Activated CD8-positive, alpha-beta T cell treated with anti-CD3 and anti-CD28 coated beads, Interleukin-2, amount 10 ng/mL, durations not matched to agents 7 days and 5 days (primary cell): ENCODE measurements around the gene TUBB4A. TPM values are rescaled to one million over a fixed set of nuclear protein-coding genes. Genes with fewer than 3 reads are reported as not detected.

Experiments used
- ATAC-seq: fragments of 150-1000 bp; cut with Tn5 transposase; one replicate; pipeline ENCODE4 v1.10.0; 2021; ENCODE audit warnings: moderate library complexity
- CTCF ChIA-PET: fragments of 350-600 bp; sonication (Branson Sonifier 250); formaldehyde crosslinking; loops from one replicate; lab custom pipeline; 2021; ENCODE audit warnings: antibody characterized with exemption; lab: Charles Lee
- POLR2A ChIA-PET: fragments of 350-600 bp; sonication (Branson Sonifier 250); formaldehyde crosslinking; loops from one replicate; lab custom pipeline; 2021; ENCODE audit warnings: antibody characterized with exemption; lab: Charles Lee
- DNase-seq: peaks from one replicate; pipeline ENCODE4 v3.0.0-alpha.2; 2020
- H3K27ac Mint-ChIP-seq: one replicate; pipeline ENCODE4 v1.8.0; 2021; ENCODE audit warnings: mild to moderate bottlenecking, mixed read lengths
- H3K27me3 Mint-ChIP-seq: one replicate; pipeline ENCODE4 v1.8.0; 2021; ENCODE audit warnings: low read depth, mixed read lengths
- H3K36me3 Mint-ChIP-seq: one replicate; pipeline ENCODE4 v1.8.0; 2021; ENCODE audit warnings: low read depth, mixed read lengths
- H3K4me1 Mint-ChIP-seq: one replicate; pipeline ENCODE4 v1.8.0; 2021; ENCODE audit warnings: low read depth, mixed read lengths
- H3K4me3 Mint-ChIP-seq: one replicate; pipeline ENCODE4 v1.8.0; 2021; ENCODE audit warnings: mild to moderate bottlenecking, mixed read lengths
- H3K9me3 Mint-ChIP-seq: one replicate; pipeline ENCODE4 v1.8.0; 2022; ENCODE audit warnings: mixed read lengths; ENCODE audit not compliant: insufficient read depth
- total RNA-seq, 2 experiments: library from RNA; stranded (reverse); gene quantifications; one replicate each; pipeline ENCODE4 v1.2.3, GENCODE V29; 2021

Gene TUBB4A
- total RNA-seq, 2 experiments from 2014 or later: 6.6 to 6.9 TPM

DNA sequence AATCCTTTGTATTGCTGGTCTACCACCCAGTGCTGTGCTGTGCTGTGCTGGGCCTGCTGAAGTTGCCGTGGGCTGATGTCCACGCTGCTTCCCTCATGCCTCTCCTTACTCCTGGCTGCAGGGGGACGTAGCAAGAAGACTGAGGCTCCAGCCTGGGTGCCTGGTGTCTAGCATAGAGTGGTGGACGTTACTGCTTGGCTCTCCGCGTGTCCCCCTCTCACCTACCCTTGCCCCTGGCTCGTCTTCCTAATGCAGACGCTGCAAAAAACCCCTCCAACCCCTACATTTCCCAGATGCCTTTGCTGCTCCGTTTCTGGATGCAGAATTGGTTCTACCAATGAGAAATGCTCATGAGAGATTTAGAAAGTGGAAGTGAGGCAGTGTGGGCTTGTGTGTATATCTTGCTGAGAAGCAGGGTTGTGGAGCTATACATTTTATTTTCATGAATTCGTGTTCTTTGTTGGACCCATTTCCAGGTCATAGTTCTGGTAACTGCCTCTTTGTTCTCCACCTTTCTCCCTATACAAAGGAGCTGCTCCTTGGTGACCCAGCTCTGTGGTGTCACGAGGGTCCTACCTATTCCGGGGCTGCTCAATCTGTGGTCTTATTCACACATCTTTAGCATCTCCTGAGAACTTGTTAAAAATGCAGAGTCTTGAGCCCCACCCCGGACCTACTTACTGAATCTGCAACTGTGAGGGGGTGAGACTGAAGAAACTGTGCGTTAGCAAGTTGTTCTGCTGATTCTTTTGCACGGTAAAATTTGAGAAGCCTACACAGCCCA, 12.6 kb downstream of the TUBB4A start:
- peaks cover 12% of the 10 kb centered on the region for H3K4me1 Mint-ChIP-seq
- DNase-seq: no peak
- ChIA-PET CTCF (interaction anchor here (1.0 to 1.4 kb wide), 3 partner anchors 8 to 16 kb away, joined by 3 to 4 read pairs (median 3); partner anchors contain the start of gene DENND1C), POLR2A (interaction anchor here (1.4 kb wide), 1 partner anchor 8 kb away, joined by 10 read pairs; the partner anchor contains the start of gene DENND1C)
- peak; percentile 86 for ATAC-seq
- peak overlapping the region; percentile 73 for H3K27ac Mint-ChIP-seq
- H3K9me3 Mint-ChIP-seq: peaks cover 4% of the 10 kb centered on the region
- H3K36me3 Mint-ChIP-seq: no peaks in the 10 kb centered on the region
- no peaks in the 10 kb centered on the region for H3K27me3 Mint-ChIP-seq
- peak overlapping the region; percentile 63 for H3K4me3 Mint-ChIP-seq

DNA sequence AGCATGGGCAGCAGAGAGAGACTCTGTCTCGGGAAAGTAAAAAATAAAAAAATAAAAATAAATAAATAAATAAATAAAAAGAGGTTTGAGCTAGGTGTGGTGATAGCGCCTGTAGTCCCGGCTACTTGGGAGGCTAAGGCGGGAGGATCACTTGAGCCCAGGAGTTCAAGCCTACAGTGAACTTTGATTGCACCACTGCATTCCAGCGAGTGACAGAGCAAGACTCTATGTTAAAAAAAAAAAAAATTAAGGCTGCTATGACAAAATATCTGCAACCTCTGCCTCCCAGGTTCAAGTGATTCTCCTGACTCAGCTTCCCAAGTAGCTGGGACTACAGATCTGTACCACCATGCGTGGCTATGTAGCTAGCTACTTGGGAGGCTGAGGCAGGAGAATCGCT, 17.3 kb downstream of the TUBB4A start:
- Mint-ChIP-seq H3K4me1 (peaks cover 39% of the 10 kb centered on the region), H3K27ac (no peak overlapping the region), H3K4me3 (no peak overlapping the region), H3K36me3 (peaks cover 4% of the 10 kb centered on the region), H3K27me3 (no peaks in the 10 kb centered on the region), H3K9me3 (no peaks in the 10 kb centered on the region)
- no peak for ATAC-seq
- no peak for DNase-seq
- ChIA-PET CTCF (interaction anchor here (1.2 kb wide), 1 partner anchor 16 kb away, joined by 3 read pairs; no protein-coding TSS in a partner anchor), POLR2A (no interaction called here)

DNA sequence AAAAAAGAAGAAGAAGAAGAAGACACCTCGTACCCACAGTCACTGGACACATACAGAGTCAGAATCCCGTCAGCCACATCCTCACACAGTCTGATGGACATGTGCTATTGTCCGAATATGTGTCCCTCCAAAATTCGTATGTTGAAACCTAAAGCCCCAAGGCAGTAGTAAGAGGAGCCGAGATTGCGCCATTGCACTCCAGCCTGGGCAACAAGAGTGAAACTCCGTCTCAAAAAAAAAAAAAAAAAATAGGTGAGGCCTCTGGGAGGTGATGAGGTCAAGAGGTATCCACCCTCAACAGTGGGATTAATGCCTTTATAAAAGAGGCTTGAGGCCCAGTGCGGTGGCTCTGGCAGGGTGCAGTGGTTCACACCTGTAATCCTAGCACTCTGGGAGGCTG, 17.9 kb downstream of the TUBB4A start:
- POLR2A ChIA-PET: no interaction called here
- DNase-seq: no peak
- Mint-ChIP-seq H3K27me3 (no peaks in the 10 kb centered on the region), H3K4me3 (no peak overlapping the region), H3K9me3 (no peaks in the 10 kb centered on the region), H3K27ac (no peak overlapping the region), H3K4me1 (peaks cover 38% of the 10 kb centered on the region), H3K36me3 (peaks cover 4% of the 10 kb centered on the region)
- CTCF ChIA-PET: interaction anchor here (1.2 kb wide), 1 partner anchor 16 kb away, joined by 3 read pairs; no protein-coding TSS in a partner anchor
- ATAC-seq: no peak

DNA sequence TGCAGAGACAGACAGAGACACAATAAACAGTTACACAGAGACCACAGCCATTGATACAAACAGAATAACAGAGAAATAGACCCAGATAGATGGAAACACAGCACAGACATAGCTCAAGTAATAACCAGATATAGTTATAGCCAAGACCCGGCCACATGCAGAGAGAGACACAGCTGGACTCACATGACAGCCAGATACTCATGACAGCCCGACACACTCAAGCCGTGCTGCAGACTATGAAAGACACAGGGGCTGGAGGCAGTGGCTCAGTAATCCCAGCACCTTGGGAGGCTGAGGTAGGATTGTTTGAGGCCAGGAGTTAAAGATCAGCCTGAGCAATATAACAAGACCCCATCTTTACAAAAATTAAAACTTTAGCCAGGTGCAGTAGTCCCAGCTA, 18.9 kb downstream of the TUBB4A start:
- Mint-ChIP-seq H3K27ac (peak overlapping the region; percentile 5), H3K4me3 (no peak overlapping the region), H3K27me3 (no peaks in the 10 kb centered on the region), H3K36me3 (peaks cover 4% of the 10 kb centered on the region), H3K9me3 (no peaks in the 10 kb centered on the region), H3K4me1 (peaks cover 37% of the 10 kb centered on the region)
- ATAC-seq (no peak), DNase-seq (no peak)
- ChIA-PET CTCF (interaction anchor here (2.0 to 3.2 kb wide), 2 partner anchors 22 to 33 kb away, joined by 10 to 19 read pairs; no protein-coding TSS in a partner anchor), POLR2A (no interaction called here)

DNA sequence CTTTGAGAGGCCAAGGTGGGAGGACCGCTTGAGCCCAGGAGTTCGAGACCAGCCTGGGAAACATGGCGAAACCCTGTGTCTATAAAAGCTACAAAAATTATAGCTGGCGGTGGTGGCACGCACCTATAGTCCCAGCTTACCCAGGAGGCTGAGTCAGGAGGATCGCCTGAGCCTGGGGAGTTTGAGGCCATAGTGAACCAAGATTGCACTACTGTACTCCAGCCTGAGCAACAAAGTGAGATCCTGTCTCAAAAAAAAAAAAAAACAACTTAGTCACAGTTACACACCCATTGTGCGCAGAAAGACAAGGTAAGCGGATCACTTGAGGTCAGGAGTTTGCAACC, 19.8 kb downstream of the TUBB4A start:
- H3K9me3 Mint-ChIP-seq: no peaks in the 10 kb centered on the region
- H3K27me3 Mint-ChIP-seq: no peaks in the 10 kb centered on the region
- peak overlapping the region; percentile 97 for H3K27ac Mint-ChIP-seq
- no peak for DNase-seq
- no peak for ATAC-seq
- ChIA-PET POLR2A (interaction anchor here (0.6 to 2.2 kb wide), 9 partner anchors 9 to 331 kb away, joined by 3 to 17 read pairs (median 9); partner anchors contain the start of genes ALKBH7, KHSRP and SLC25A23), CTCF (interaction anchor here (1.8 to 3.2 kb wide), 3 partner anchors 9 to 34 kb away, joined by 4 to 19 read pairs (median 10); no protein-coding TSS in a partner anchor)
- H3K36me3 Mint-ChIP-seq: peaks cover 6% of the 10 kb centered on the region
- H3K4me1 Mint-ChIP-seq: peaks cover 37% of the 10 kb centered on the region
- peak overlapping the region; percentile 95 for H3K4me3 Mint-ChIP-seq

DNA sequence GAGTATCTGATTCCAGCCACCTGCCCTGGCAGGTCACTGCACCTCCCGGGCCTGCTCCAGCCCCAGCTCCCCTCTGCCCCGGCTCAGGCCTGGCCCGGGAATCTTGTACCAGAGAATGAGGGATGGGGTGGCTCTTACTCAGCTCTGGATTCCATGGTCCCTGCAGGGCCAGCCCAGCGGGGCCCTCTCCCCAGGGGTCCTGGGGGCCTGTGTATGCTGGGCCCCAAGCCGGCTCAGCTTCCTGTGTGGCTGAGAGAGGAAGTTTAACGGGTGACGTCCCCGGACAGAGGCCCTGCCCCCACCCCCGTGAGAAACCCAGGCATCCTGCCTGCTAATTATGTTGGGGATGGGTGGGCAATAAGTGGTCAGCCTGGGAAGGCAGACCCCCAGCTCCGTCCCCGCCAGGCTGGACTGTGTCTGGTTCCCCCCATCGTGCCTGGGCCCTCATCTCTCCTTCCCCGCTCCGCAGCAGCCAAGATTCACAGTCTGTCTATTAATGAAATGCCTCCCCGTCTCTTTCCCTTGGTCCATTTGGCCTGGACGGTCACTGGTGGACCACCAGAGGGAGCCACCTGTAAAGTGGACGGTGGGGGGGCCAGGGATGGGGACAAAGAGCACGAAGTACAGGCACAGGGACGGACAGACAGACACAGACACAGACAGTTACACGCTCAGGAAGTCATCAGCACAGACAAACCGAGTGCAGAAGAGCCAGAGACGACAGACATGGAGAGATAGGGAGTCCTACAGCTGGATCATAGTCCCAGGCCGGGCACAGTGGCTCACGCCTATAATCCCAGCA, 20.4 kb downstream of the TUBB4A start, which contains the start of gene DENND1C:
DENND1C (minus strand) TSS at position 247 of the 802 bp plus-strand sequence; CDS start at position 155, 92 bp downstream.
- ChIA-PET CTCF (interaction anchor here (0.8 to 3.2 kb wide), 18 partner anchors 8 to 677 kb away, joined by 3 to 19 read pairs (median 4); partner anchors contain the start of genes CLPP, KHSRP and VAV1), POLR2A (interaction anchor here (0.6 to 2.2 kb wide), 20 partner anchors 8 to 331 kb away, joined by 3 to 17 read pairs (median 5); partner anchors contain the start of genes ALKBH7, KHSRP, SLC25A23 and TNFSF9)
- H3K9me3 Mint-ChIP-seq: no peaks in the 10 kb centered on the region
- DNase-seq (peak; percentile 85), ATAC-seq (peak; percentile 91)
- H3K36me3 Mint-ChIP-seq: peaks cover 11% of the 10 kb centered on the region
- peak within 1 kb of the TSS; percentile 97 for H3K27ac Mint-ChIP-seq
- H3K4me3 Mint-ChIP-seq: peak within 1 kb of the TSS; percentile 95
- peaks cover 37% of the 10 kb centered on the region for H3K4me1 Mint-ChIP-seq
- H3K27me3 Mint-ChIP-seq: no peaks in the 10 kb centered on the region

DNA sequence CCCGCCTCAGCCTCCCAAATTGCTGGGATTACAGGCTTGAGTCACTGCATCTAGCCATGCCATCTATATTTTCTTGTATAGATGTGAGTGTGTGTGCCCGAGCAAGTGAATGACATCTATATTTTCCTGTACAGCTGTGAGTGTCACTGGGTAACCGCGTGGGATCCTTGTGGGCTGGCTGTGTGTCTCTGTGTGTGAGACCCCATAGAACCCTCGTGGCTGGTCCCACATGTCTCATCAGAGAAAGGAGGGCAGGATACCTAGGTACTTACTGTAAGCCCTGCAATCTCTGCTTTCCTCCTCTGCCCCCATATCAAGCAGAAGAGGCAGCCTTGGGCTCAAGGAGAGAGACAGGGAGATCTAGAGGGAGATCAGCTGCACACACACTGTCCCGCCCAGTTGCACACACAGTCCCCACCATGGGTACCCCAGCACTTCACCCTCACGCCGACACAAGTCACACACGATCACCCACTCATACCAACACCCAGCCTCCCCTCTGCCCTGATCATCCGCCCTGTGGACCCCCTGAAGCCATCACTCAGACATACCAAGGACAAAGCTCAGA, 21.2 kb downstream of the TUBB4A start:
- ChIA-PET CTCF (interaction anchor here (0.8 to 3.2 kb wide), 17 partner anchors 9 to 677 kb away, joined by 3 to 19 read pairs (median 4); partner anchors contain the start of genes CLPP, KHSRP and VAV1), POLR2A (interaction anchor here (0.6 to 2.2 kb wide), 19 partner anchors 8 to 174 kb away, joined by 3 to 17 read pairs (median 6); partner anchors contain the start of genes ALKBH7, KHSRP, SLC25A23 and TNFSF9)
- Mint-ChIP-seq H3K36me3 (peaks cover 18% of the 10 kb centered on the region), H3K4me3 (peak overlapping the region; percentile 95), H3K27ac (peak overlapping the region; percentile 97), H3K27me3 (no peaks in the 10 kb centered on the region), H3K9me3 (no peaks in the 10 kb centered on the region), H3K4me1 (peaks cover 37% of the 10 kb centered on the region)
- DNase-seq (peak; percentile 50), ATAC-seq (peak; percentile 35)

DNA sequence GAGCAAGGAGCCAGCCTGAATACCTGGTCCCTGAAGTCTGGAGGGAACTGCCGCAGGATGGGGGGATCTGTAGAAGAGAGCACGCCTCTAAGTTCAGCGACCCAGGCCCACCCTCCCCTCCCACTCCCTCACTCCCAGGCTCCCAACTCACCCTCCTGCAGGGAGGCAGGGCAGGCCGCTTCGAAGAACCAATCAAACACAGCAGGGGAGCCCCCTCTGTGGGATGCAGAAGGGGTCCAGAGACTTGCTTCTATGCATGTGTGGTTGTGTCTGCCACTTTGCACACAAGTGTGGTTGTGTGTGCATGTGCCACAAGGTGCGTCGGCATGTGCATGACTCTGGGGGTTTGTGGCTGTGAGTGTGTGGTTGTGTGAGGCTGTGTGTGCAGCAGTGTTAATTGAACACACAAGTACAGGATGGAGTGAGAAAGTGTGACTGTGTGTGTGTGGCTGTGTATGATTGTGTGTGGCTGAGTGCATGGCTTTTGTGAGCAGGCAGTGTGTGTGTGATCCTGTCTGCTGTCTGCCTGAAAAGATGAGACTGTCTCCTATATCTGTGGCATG, 22.2 kb downstream of the TUBB4A start:
- ATAC-seq (no peak), DNase-seq (no peak)
- Mint-ChIP-seq H3K4me1 (peaks cover 37% of the 10 kb centered on the region), H3K4me3 (peak overlapping the region; percentile 95), H3K36me3 (peaks cover 24% of the 10 kb centered on the region), H3K27ac (peak overlapping the region; percentile 97), H3K9me3 (no peaks in the 10 kb centered on the region), H3K27me3 (no peaks in the 10 kb centered on the region)
- ChIA-PET POLR2A (interaction anchor here (0.5 to 1.5 kb wide), 3 partner anchors 11 to 401 kb away, joined by 3 to 5 read pairs (median 4); no protein-coding TSS in a partner anchor), CTCF (interaction anchor here (1.6 to 1.8 kb wide), 2 partner anchors 32 to 54 kb away, joined by 5 to 7 read pairs; partner anchors contain the start of gene KHSRP)

DNA sequence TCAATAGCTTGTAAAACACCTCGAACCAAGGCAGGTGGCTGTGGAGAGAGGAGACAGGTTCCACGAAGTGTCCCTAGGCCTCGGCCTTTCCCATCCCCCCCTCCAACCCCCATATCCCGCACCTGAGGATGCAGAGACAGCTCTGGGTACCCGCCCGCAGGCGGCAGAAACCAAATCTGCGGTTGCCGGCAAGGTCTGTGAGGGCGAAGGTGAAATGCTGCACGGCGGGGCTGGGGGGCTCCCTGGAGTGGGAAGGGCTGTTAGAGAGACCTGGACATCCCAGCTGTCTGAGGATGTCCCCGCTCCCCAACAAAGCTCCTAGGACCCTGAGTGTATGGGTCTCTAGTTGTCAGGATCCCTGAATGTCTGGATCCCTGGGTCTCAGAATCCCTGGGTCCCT, 23.3 kb downstream of the TUBB4A start:
- ChIA-PET POLR2A (no interaction called here), CTCF (no interaction called here)
- no peak for ATAC-seq
- Mint-ChIP-seq H3K9me3 (no peaks in the 10 kb centered on the region), H3K4me1 (peaks cover 36% of the 10 kb centered on the region), H3K27me3 (no peaks in the 10 kb centered on the region), H3K27ac (no peak overlapping the region), H3K4me3 (no peak overlapping the region), H3K36me3 (peaks cover 29% of the 10 kb centered on the region)
- no peak for DNase-seq

DNA sequence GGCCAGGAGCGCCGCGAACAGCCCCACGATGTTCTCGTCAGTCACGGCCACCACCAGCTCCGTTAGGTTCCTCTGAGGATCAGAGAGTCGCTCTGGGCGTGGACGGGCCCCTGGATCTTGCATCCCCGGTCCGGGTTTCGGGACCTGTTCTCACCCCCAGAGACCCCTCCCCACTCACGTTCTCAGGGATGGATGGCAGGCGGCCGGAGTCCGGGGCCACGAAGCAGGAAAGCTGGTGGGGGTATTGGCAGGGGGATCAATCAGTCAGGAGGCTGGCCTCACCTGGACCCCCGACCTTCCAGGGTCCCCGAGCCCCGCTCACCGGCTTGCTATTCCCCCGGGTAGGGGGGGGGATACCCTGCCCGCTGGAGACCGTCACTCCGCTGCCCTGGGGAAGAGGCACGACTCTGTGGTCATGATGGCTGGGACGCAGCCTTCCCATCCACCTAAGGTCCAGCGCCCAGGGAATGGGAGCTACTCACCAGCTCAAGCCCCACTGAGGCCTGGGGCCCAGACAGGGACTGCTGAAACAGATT, 25.1 kb downstream of the TUBB4A start:
- DNase-seq (no peak), ATAC-seq (no peak)
- Mint-ChIP-seq H3K27me3 (no peaks in the 10 kb centered on the region), H3K27ac (no peak overlapping the region), H3K4me1 (peaks cover 20% of the 10 kb centered on the region), H3K4me3 (no peak overlapping the region), H3K36me3 (peaks cover 31% of the 10 kb centered on the region), H3K9me3 (no peaks in the 10 kb centered on the region)
- CTCF ChIA-PET: no interaction called here
- POLR2A ChIA-PET: no interaction called here
